Kidney epithelial cell (primary cell): ENCODE results near the gene SLC16A10. TPM values are rescaled to one million over a fixed set of nuclear protein-coding genes. Genes with fewer than 3 reads are reported as not detected.
"Not testable (repeated sequence)": the region's sequence is repeated elsewhere in the genome, so short reads cannot be mapped to it uniquely, and the experiment has no call there.

Experiments used
- DNase-seq: peaks from one replicate; pipeline ENCODE4 v3.0.0-alpha.2; 2010; ENCODE audit warnings: low read depth
- H3K27me3 ChIP-seq: 2 replicates; pipeline ENCODE4 v1.6.0; 2011; ENCODE audit warnings: low read length; ENCODE audit not compliant: control insufficient read depth, insufficient read depth
- H3K36me3 ChIP-seq: 2 replicates; pipeline ENCODE4 v1.5.1; 2011; ENCODE audit warnings: low read length; ENCODE audit not compliant: control insufficient read depth, insufficient read depth
- H3K4me3 ChIP-seq: 2 replicates; pipeline ENCODE4 v1.5.1; 2011; ENCODE audit warnings: low read depth, mild to moderate bottlenecking, control low read depth, low read length
- total RNA-seq: library from RNA; depleted of rRNA; stranded (reverse); fragments of >200 nt; gene quantifications from 2 replicates; pipeline ENCODE4 v1.2.3, GENCODE V29; 2015
- TF ChIP-seq, protein P1 (sequence below): IDR thresholded peaks from 2 replicates; pipeline ENCODE4 v1.5.1; 2011; ENCODE audit warnings: mild to moderate bottlenecking, moderate library complexity, low read length, control low read depth, inconsistent platforms; ENCODE audit not compliant: insufficient read depth, poor library complexity, severe bottlenecking

The SLC16A10 gene
- total RNA-seq, 1 donor from 2014 or later = 1.0 TPM

DNA sequence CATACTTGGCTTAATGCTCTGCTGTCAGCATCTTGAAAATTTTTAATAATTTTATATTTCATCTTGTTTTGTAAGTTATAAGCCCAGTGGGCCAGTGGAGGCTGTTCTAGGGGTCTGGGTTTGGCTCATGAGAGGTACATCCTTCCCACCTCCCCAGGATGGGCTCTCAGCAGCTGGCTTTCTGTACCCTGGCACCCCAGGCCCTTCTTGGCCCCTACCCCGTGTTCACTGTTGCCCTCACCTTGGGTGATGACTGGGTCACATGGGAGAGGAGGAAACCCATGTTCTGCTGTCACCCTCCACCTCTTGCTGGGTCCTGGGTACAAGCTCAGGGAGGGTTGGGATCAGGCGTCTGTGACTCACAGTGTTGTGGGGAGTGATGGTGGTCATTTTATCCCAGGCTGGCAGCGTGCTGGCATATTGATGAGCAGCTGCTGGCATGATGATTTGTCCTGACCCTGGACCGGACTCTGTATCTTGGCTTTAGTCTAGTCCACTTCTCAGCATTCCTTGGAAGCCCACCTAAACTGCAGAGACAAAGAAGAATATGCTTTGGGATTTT lies 34.6 kb downstream of the SLC16A10 start:
- no peaks in the 10 kb centered on the region for H3K36me3 ChIP-seq
- no peaks in the 10 kb centered on the region for H3K27me3 ChIP-seq
- no peak overlapping the region for H3K4me3 ChIP-seq
- TF ChIP-seq, protein P1, sequence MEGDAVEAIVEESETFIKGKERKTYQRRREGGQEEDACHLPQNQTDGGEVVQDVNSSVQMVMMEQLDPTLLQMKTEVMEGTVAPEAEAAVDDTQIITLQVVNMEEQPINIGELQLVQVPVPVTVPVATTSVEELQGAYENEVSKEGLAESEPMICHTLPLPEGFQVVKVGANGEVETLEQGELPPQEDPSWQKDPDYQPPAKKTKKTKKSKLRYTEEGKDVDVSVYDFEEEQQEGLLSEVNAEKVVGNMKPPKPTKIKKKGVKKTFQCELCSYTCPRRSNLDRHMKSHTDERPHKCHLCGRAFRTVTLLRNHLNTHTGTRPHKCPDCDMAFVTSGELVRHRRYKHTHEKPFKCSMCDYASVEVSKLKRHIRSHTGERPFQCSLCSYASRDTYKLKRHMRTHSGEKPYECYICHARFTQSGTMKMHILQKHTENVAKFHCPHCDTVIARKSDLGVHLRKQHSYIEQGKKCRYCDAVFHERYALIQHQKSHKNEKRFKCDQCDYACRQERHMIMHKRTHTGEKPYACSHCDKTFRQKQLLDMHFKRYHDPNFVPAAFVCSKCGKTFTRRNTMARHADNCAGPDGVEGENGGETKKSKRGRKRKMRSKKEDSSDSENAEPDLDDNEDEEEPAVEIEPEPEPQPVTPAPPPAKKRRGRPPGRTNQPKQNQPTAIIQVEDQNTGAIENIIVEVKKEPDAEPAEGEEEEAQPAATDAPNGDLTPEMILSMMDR = no peak
- no peak for DNase-seq

- Histone ChIP-seq H3K4me3 (no peak overlapping the region), H3K27me3 (no peaks in the 10 kb centered on the region), H3K36me3 (no peaks in the 10 kb centered on the region)
- no peak for DNase-seq
- TF ChIP-seq, protein P1 = no peak
These were observed 35.4 kb downstream of the SLC16A10 start for GRCh38 chr6:111122458-111123286.

GRCh38 chr6:111124406-111124805 lies 37.1 kb downstream of the SLC16A10 start:
- no peaks in the 10 kb centered on the region for H3K27me3 ChIP-seq
- TF ChIP-seq, protein P1 = no peak
- no peaks in the 10 kb centered on the region for H3K36me3 ChIP-seq
- no peak overlapping the region for H3K4me3 ChIP-seq
- no peak for DNase-seq

- TF ChIP-seq, protein P1 = no peak
- Histone ChIP-seq H3K27me3 (no peaks in the 10 kb centered on the region), H3K36me3 (no peaks in the 10 kb centered on the region), H3K4me3 (no peak overlapping the region)
- no peak for DNase-seq
These were observed 41.7 kb downstream of the SLC16A10 start for GRCh38 chr6:111129013-111129412.

DNA sequence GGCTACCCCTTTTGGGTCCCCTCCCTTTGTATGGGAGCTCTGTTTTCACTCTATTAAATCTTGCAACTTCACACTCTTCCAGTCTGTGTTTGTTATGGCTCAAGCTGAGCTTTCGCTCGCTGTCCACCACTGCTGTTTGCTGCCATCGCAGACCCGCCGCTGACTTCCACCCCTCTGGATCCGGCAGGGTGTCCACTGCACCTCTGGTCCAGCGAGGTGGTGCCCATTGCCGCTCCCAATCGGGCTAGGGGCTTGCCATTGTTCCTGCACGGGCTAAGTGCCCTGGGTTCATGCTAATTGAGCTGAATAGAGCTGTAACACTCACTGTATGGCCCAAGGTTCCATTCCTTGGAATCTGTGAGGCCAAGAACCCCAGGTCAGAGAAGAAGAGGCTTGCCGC lies 43.7 kb downstream of the SLC16A10 start:
- H3K36me3 ChIP-seq, H3K27me3 ChIP-seq, DNase-seq, H3K4me3 ChIP-seq: not testable (repeated sequence)

DNA sequence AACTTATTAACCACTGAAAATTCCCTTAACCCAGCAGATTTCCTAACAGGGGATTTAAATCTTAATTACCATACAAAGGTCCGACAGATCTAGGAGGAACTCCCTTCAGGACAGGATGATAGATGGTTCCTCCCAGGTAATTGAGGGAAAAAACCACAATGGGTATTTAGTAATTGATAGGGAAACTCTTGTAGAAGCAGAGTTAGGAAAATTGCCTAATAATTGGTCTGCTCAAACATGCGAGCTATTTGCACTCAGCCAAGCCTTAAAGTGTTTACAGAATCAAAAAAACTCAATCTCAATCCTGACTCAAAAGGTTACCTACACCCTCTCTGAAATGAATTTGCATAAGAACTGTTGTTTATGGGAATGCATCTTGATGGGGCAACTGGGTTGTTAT lies 45.4 kb downstream of the SLC16A10 start:
- H3K36me3 ChIP-seq, DNase-seq, H3K27me3 ChIP-seq, H3K4me3 ChIP-seq: not testable (repeated sequence)

DNA sequence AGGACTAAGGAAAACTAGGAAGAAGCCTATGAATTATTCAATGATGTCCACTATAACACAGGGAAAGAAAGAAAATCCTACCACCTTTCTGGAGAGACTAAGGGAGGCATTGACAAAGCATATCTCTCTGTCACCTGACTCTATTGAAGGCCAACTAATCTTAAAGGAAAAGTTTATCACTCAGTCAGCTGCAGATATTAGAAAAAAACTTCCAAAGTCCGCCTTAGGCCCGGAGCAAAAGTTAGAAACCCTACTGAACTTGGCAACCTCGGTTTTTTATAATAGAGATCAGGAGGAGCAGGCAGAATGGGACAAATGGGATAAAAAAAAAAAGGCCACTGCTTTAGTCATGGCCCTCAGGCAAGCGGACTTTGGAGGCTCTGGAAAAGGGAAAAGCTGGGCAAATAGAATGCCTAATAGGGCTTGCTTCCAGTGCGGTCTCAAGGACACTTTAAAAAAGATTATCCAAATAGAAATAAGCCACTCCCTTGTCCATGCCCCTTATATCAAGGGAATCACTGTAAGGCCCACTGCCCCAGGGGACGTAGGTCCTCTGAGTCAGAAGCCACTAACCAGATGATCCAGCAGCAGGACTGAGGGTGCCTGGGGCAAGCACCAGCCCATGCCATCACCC lies 47.0 kb downstream of the SLC16A10 start:
- not testable (repeated sequence) for H3K4me3 ChIP-seq, DNase-seq, H3K36me3 ChIP-seq, H3K27me3 ChIP-seq

- DNase-seq, H3K4me3 ChIP-seq, H3K27me3 ChIP-seq, H3K36me3 ChIP-seq: not testable (repeated sequence)
These were observed 50.3 kb downstream of the SLC16A10 start for GRCh38 chr6:111137489-111138093.
